ENCODE results near the gene PTPRN2.
"Not testable (repeated sequence)": the region's sequence is repeated elsewhere in the genome, so short reads cannot be mapped to it uniquely, and the experiment has no call there.

PTPRN2 gene

DNA sequence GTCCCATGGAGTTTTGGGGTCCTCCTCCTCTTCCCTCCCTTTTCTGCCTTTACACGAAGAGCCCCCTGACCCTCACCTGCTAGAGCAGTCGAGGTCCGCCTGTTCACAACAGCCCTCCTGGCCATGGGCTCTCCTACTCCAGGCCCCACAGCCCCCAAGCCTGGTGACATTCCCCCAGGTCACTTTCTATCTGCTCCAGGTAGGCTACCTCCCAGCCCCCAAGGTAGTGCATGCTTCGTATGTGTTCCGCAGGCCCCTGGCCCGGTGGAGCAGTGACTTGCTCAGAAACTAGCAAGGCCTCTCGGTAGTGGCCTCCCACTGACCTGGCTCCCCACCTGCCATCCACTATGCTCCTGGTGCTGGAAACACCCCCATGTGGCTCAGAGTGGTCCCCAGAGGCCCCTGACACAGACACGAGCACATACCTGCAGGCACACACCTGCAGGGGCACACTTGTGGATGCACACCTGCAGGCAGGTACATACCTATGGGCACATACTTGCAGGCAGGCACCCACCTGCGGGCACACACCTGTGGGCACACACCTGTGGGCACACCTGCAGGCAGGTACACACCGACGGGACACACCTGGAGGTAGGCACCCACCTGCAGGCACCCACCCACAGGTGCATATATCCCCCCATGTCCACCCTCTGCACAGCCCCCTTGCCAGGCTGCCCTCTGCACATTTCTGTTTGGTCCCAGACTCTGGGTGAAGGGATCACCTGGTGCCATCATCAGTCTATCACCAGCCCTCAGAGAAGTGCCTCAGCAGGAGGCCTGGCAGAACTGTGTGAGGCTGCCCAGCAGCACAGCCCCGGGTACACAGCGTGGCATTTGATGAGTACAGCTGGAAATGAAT is 322.5 kb downstream of the PTPRN2 start:
- no peak for DNase-seq (ENCODE audit: low spot score)

- no peak for DNase-seq (ENCODE audit: low spot score)
Measured at GRCh38 chr7:158263964-158264748, 323.5 kb downstream of the PTPRN2 start.

DNA sequence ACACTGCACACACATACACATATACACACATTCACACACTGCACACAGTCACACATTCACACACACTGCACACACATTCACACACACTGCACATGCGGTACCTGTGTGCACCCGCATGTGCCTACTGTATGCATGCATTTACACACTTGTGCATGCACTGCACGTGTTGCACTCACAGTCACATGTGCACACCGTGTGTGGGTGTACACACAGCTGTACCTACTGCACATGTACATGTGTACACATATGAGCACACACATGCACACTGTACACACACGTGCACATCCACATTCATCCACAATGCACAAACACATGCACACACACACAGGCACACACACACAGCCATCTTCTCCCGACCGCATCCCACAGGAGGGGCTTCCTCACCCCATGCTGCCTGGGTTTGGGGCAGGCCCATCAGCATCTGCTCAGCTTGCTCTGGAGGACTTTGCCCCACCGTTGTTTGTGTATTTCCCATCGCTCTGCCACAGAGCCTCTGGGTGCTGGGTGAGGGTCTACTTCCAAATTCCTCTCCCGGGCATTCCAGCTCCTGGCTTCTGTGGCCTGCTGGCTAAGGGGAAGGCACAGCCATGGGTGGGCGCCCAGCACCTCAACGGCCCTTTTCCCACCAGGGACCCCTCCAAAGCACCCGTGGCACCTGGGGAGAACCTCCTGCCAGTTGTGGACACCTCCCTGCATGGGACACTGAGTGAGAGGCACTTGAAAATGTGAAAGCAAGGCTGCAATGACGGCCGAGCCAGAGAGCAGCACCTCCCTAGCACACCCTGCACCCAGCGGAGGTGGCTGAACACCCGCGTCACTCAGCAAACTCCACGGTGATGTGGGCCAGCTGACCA is 324.3 kb downstream of the PTPRN2 start:
- DNase-seq (ENCODE audit: low spot score): no peak

- DNase-seq (ENCODE audit: low spot score): no peak
Measured at GRCh38 chr7:158262284-158263109, 325.1 kb downstream of the PTPRN2 start.

DNA sequence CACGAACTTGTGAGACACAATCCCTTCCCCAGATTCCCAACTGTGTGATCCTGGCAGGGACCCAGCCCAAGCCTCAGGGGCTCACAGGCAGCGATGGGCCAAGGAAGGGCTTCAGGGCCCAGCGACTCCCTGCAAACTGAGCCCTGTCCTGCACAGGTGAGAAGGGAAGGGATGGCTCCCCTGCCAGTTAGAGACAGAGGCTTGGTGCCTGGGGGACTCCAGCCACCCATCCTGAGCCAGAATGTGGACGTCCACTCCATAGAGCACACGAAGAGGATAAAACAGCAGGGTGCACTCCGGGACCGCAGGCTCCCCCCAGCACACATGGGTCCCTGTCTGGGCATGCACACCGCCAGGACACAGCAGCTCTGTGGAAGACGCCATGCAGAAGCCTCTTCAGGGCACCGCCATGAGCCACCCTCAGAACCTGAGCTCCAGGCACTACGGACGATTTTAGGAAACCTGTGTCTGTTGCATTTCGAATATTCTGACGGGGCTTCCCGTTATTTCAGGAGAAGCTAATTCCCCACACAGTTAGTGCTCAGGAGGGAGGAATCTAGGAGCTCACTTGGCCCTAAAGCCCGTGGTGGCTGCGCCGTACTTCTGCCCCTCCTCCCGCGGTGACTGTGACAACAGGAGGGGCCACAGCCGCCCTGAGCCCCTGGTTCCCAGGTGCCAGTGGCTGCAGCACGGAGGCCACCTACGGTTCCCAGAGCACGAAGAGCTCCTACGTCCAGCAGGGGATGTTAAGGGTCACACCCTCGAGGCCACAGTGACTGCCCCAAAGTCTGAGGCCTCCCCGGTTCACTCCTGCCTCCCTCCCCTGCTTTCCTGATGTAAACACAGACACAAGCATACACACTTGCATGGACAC is 326.0 kb downstream of the PTPRN2 start:
- no peak for DNase-seq (ENCODE audit: low spot score)

GRCh38 chr7:158260567-158261361 is 326.9 kb downstream of the PTPRN2 start:
- no peak for DNase-seq (ENCODE audit: low spot score)

GRCh38 chr7:158259671-158260418 is 327.8 kb downstream of the PTPRN2 start:
- DNase-seq (ENCODE audit: low spot score): no peak

DNA sequence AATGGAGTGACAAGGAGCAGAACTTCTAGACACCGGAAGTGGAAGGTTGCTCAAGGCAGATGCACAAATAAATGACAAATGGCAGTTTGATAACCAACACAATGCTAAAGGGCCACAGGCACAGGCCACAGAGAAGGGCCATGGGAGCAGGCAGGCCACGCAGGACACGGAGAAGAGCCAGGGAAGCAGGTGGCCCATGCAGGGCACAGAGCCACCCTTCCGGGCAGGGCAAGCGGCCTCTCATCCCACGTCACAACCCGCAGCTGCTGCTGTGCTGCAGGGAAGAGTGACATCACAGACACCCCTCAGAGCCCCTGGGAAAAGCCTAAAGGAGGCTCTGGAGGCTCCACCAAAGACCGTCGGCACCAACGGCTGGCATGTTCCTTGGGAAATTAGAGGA is 328.5 kb downstream of the PTPRN2 start:
- no peak for DNase-seq (ENCODE audit: low spot score)

DNA sequence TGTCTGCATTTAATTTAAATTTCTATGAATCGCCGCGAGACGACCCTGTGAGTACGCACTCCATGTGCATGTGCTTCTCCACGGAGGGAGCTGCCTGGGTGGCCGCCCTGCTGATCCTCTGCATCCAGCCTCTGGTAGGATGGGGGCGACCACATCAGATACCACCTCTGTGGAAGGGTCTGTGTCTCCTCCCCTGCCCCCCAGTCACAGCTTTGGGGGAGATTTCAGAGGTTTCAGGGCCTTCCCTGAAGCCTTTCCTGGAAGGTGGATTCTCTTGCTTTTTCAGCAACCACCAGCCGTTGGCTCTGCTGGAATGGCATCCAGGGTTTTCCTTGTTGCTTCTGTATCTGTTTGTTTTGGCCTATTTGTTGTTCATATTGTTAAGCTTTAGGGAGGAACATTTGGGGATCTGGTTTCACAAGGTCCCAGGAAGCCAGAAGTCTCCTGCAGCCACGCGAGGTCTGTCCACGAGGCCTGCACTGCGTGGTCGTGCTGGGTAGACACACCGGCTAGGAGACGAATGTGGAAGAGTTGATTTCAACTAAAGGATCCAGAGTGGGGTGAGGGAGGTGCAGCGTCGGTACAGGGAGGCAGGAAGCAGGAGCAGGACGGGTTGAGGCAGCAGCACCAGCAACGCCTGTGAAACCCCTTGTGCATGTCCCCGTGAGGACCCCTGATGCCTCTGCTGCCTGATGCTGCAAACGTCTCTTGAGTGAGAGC is 329.1 kb downstream of the PTPRN2 start:
- DNase-seq (ENCODE audit: low spot score): no peak

DNA sequence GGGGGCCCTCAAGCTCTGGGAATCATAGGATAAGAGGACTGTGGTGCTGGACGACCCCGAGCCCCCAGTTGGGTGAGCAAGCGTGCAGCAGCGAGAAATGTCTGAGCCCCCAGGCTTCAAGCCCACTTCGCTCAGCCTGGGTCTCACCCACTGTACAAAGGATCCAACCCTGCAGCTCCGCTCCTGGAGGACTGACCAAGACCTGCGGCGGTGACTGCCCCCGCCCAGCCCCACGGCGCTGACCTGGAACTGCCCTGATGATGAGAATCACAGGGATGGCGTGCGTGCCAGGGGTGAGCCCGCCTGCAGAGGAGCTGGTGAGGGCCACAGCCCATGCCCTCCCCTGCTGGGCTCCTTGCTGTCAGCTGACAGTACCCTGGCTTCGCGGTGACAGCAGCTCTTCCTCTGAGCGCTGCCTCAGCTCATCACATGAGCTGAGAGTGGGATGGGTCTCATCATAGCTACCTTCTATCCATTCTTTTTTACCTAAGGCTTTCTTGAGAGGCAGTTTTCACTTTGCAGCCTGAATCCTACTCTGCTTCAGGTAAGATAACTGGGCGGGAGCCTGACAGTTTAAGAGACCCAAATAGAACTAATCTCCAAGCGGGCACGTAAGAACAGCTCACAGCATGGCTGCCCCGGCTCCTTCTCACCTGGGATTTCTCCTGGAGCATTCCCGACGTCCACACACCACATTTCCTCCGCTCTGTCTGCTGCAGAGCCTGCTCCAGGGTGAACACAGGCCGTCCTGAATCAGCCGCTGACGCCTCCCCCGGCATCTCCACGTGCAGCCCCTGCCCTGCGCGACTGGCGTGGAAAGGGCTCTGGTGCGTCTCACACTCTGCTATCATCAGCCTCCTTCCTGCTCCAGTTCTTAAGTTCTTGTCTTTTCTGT is 329.9 kb downstream of the PTPRN2 start:
- peak; percentile 34 for DNase-seq (ENCODE audit: low spot score)

DNA sequence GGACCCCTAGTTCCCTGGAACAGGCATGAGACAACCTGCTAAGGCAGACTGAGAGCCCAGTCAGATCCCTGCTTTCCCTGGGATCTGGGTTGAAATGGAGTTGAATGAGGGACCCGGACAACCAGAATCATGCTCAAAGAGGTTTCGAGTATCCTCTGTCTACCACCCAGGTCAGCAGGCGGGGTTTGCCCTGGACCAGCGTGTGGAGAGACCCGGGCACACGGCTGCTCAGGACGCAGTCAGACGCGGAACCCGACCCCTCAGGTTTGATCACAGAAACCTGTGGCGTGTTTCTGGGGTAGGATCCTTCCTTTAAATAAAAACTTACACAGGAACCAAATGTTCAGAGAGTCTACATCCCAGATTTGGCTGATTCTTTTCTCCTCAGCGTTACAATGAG is 330.6 kb downstream of the PTPRN2 start:
- no peak for DNase-seq (ENCODE audit: low spot score)

DNA sequence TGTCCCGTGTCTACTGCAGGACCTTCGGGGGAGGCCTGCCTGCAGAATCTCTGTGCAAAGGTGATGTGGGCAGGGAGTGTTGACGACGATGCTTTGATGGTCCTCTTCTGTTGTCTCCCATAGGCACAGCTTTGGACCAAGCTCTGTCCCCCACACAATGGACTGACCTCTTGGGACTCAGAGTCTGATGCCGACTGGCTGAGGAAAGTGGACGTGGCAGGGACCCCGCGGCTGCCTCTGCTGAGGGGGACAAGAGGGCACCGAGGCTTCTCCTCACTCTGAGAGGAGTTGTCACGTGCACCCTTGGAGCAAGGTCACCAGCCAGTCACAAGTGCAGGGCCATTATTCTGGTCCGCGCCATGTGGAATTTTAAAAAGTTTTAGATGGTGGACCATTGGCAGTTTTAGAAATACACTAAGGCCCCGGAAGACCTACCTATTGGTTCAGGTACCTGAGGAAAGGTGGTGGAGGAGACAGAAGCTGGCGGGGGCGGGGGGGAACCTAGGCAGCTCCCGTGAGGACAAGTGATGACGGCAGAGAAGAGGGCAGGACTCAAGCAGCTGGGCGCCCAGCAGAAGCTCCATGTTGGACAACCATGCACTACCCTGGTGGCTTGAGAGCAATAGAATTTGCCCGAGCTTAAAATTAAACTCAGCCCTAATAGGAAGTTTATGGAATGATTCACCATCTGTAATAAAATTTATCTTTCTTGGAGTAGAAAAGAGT is 331.4 kb downstream of the PTPRN2 start:
- DNase-seq (ENCODE audit: low spot score): no peak

- DNase-seq (ENCODE audit: low spot score): no peak
Measured at GRCh38 chr7:158255558-158255957, 332.1 kb downstream of the PTPRN2 start.

DNA sequence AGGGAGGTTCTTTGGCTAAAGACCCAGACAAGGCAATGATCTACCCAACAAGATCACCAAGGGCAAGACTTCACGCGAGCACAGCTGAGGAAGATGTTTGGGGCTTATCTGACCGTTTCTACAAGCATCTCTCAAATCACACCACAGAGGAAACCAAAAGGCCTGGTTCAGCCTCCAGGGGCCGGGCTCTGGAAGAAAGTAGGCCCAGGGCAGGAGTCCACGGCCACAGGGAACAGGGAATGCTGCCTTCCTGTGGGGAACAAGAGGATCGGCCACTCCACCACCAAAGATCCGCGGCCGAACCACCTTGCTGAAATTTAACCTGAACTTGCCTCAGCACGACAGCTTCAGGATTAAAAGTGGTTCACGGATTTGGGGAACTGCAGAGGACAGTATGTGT is 332.5 kb downstream of the PTPRN2 start:
- DNase-seq (ENCODE audit: low spot score): no peak

- DNase-seq (ENCODE audit: low spot score): not testable (repeated sequence)
Measured at GRCh38 chr7:158253670-158254045, 334.0 kb downstream of the PTPRN2 start.

Data from putamen (tissue), 1 donor.